Stimulated activated CD4-positive, alpha-beta T cell treated with anti-CD3 and anti-CD28 coated beads, Interleukin-4, amount 100 ng/mL, for 48 hours (primary cell): Measurements from ENCODE around the gene STRA6.

Experiments used
- DNase-seq, 2 donors: peaks; one replicate each; pipeline ENCODE4 v3.0.0-alpha.2; 2020; ENCODE audit warnings: low read depth in 2 of 2

STRA6 gene

DNA sequence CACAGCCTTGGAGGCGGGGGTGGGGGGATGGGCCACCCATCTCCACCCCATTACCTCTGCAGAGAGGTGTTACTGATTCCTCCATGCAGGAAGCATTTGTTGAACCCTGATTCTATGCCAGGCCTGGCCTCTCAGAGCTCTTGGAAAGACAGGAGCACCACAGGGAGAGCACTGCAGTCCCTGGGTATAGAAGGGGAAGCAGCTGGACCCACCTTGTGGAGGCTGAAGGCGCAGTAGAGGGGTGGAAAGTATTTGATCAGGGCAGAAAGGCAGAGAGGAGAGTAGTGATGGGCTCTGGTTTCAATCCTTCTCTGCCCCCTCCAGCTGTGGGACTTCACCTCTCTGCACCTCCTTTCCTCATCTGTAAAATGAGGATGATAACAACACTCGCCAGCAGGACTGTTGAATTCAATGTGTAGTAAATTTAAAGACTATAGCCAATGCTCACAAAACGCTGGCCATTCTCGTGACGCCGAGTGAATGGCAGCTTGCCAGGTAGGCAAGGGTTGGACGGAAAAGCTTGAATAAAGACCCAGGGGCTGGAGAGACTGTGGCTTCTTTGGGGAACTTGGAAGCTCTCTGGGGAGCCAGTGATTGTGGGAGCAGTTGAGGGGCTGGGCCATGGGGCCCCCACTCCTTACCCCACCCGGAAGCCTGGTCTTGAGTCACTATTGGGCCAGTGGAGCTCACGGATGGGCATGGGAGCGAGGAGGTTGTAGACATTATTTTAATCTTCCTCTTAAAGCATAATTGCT is 25.6 kb upstream of the STRA6 start:
- DNase-seq, result no peak

DNA sequence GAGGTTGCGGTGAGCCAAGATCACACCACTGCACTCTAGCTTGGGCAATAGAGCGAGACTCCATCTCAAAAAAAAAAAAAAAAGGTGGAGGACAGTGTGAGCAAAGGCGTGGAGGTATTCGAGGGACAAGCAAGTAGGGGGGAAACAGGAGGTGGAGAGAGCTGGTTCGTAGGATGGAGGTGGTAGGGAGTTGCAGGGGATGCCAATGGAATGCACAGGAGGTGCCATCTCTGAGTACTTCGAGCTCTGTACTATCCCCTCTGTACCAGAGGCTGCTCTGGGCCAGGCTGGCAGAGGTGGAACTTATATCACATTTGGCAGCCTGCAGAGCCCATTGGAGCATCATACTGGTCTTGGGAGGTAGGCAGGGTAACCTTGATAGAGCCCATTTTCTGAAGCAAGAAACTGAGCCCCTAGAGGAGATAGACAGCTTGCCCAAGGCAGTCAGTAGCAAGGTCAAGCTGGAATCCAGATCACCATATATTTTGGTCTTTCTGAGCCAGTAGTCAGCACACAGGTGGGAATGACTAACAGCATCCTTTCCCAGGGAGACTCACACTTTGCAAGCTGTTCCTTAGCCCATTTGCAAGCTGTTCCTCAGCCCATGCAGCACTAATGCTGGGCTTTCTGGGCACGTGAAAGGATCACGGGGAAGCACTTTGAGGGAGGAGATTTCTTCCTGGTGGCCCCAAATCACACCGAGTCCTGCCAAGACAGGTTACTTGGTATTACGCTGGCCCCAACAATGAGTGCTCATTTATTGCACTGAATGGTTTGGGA is 24.4 kb upstream of the STRA6 start:
- DNase-seq, result no peak

GRCh38 chr15:74225928-74226327 is 23.3 kb upstream of the STRA6 start:
- no peak for DNase-seq

- DNase-seq, result no peak
These were observed 19.9 kb upstream of the STRA6 start for GRCh38 chr15:74222240-74223119.

GRCh38 chr15:74221399-74222239 is 19.0 kb upstream of the STRA6 start:
- DNase-seq, result no peak

DNA sequence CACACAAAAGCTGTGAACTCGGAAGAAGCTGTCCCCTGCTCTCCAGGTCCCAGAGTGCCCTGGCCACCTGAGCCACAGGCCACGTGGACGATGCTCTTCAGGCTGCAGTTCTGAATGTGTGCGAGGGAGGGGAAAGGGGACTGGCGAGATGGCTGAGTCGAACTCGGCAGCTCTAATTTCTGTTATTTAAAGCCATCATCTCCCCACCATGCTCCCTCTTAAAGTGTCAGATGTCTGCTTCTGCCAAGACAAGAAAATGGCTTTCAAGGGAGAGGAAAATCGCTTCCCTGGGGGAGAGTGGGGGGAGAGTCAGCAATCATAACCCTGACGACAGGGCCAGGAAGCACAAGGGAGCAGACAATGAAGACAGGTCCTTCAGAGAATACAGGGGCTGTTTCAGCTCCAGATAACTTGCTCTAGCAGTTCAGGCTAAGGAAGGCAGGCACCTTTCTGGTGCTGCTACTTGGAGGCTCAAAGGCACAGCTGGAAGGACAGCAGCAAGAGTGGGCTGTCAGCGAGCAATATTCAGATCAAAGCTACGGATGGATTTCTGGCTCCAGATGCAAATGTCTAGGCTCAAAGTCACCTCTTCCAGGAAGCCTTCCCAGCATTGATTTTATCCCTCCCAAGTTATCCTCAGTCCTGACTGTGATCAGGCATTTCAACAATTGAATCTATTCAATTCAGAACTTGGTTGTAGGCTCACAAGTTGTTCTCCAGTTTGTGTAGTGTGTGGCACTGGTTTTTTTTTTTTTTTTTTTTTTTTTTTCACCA is 18.1 kb upstream of the STRA6 start:
- no peak for DNase-seq

GRCh38 chr15:74217907-74218885 is 15.6 kb upstream of the STRA6 start:
- DNase-seq, result no peak

DNA sequence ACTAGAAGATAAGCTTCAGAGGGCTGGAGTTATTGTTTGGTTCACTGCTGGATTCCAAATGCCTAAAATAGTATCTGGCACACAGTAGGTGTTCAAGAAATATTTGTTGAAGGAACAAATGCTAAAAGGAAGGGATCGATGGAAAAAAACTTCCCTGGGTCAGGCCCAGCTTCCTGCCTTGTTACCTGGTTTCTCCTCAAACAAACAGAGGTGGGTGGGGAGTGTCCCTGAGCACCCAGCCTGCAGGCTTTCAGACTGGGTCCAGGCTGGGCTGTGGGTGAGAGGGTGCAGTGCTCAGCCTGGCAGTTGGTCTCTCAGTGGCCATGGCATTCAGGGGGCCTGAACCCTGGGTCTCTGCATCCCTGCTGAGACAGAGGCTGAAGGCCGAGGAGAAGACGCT is 14.4 kb upstream of the STRA6 start:
- DNase-seq, result no peak

DNA sequence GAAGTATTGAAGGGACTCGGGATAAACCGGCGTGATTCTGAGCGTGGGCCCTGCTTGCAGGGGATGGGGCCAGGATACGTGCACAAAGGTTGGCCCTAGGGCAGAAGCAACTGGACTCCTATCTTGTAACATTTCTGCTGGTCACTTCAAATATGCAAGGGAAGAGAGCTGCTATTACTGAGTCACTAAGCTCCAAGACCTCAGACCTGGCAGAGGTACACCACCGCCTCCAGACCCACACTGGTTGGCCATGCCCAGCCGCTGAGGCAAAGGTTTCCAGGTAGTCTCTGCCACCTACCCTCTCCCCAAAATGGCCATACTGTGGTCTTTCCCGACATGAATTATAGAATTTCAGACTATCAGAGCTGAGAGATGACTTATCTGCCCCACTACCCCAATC is 13.4 kb upstream of the STRA6 start:
- DNase-seq, result no peak

DNA sequence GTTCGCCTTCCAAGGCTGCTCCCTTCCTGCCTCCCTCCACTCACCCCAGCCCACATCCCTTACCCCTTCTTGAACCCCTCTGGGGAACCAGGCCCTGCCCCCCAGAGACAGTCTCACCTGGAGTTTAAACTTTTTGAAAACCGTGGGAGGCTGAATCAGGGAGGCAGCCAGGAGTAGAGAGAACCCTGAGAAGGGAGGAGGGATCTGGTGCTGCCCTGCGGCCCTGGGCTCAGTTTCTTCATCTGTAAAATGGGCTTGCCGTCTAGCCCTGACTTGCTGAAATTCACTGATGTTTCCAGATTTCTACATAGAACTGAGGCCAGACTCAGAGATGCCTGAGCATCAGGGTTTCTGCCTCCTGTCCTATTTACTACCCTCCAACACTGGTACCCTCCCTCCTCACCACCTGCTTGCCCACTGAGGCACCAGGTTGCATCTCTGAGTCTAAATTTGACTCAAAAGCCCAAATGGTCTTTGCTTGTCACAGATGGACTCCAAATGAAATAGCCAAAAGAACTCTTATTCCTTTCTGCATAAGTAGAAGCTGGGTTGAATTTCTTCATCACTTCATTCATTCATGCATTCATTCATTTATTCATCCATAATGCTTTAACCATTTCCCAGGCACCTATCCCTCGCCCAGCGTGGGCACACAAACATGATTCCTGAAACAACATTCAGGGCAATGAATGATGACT is 11.9 kb upstream of the STRA6 start:
- DNase-seq, result no peak

DNA sequence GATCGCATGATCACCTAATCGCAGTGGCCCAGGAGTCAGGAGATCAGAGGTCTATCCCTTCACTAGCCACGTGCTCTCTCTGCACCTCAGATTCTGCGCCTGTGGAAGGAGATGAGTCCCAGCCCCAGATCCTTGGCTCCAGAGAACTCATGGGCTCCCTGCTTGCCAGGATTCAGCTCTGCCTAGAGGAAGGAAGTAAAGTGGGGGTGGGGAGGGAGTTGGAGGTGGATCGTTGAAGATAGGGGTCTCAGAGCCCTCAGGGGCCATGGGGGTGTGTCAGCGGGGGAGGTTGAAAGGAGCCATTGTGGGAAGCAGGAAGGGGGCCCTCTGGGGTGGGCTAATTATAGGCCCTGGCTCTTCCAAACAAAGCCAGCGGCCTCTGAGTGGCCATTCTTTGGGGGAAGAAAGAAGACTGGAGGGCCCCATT is 11.3 kb upstream of the STRA6 start:
- no peak for DNase-seq

DNA sequence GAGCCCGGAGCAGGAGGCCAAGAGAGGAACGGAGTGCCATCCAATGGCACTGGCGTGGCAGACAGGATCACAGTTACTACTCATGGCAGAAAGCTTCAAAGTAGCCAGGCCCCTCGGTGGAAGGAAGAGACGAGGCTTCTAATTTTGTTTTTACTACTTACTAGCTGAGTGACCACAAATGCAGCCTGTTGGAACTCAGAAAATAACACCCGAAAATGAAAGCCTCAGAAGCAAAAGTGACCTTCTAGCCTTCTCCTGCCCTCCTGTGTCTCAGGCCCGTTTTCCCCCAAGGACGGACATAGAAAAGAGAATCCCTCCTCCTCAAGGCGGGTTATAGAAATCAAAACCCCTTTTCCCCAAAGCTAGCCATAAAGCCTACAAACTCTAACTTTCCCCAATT is 9.9 kb upstream of the STRA6 start:
- no peak for DNase-seq

DNA sequence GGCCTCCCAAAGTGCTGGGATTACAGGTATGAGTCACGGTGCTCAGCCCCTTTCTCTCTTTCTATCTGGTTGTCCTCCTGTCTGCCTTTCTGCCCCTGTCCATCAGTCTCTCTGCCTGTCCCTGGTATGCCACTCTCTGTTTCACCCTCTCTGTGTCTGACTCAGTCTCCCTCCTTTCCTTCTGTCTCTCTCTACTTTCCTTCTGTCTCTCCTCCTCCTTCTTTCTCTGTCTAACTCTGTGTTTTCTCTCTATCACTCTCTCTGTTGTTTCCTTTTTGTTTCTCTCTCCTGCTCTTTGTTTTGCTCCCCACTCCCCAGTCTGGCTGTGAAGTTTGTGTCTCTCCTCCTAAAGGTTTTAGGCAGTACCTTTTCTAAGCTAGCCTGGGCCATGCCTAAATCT is 9.1 kb upstream of the STRA6 start:
- DNase-seq, result no peak

DNA sequence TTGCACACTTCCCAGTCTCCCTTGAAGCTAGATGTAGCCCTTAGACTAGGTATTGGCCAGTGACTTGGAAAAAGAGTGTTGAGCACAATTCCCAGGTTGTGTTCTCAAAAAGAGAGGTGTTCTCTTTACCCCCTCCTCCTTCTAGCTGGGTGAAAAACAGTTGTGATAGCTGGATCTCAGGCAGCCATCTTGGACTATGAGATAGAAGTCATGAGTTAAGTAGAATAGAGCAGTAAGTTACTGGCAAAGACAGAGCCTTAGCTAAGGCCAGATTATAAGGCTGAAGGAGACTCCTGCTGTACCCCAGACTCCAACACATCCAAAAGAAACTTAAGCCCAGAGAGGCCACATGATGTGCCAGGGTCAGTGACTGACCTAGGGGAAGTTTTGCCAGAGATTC is 8.1 kb upstream of the STRA6 start:
- no peak for DNase-seq

DNA sequence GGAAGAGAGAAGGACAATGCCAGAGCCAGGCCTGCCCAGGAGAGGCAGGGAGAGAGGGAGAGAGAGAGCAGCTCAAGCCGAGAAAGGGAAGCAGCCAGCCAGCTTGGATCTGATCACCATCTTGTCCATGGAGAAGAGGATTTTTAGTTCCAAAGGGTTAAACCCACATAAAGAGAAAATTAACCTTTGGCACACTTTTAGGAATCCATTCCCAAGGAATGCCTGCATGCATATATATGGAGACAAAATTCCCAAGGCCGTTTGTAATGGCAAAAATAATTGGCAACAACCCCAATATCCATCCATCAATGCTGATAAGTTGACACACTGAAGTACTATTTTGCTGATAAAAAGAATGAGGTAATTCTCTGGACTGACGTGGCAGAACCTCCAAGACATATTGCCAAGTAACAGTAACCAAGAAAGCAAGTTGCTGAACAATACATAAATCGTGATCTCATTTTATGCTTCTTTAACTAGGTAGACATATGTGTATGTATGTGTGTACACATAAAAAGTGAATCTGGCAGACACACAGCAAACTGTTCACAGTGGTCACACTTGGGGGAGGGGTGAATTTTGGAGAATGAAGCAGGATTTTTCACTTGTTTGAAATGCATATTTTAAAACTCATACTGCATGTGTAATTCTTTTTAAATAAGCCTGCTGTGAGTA is 7.5 kb upstream of the STRA6 start:
- no peak for DNase-seq

DNA sequence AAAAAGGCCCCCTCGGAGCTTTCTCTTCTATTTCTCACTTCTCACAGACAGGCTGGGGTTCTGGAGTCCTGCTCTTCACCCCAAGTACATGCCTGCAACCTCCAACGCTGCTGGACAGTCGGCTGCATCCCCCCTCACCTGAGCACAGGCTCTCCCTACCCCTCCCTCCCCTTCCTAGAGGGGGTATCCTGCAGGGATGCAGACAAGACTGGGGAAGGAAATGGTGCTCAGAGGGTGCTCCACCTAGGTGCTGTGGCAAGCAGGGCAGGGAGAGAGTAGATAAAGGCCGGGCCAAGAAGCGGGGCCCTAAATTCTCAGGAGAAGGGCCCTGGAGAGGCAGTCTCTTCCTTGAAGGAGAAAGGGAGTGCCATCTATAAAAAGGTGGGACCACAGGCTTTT is 7.0 kb upstream of the STRA6 start:
- DNase-seq, result no peak

- DNase-seq, result no peak
These were observed 6.4 kb upstream of the STRA6 start for GRCh38 chr15:74208901-74209559.

GRCh38 chr15:74208496-74208895 is 5.9 kb upstream of the STRA6 start:
- no peak for DNase-seq
